A673 (cell line): ENCODE data around the gene GMDS. TPM values are rescaled to one million over a fixed set of nuclear protein-coding genes. Genes with fewer than 3 reads are reported as not detected.

Source experiments
- BruUV-seq: library from RNA; stranded (reverse); fragments of 400-500 nt; replicated peaks from 2 replicates; lab custom pipeline; 2021; lab: Mats Ljungman, UMichigan
- CTCF ChIA-PET: fragments of 300-600 bp; sonication (Branson Sonifier 250); formaldehyde crosslinking; loops from one replicate; lab custom pipeline; 2022; ENCODE audit warnings: antibody characterized with exemption; lab: Charles Lee
- POLR2A ChIA-PET: fragments of 300-600 bp; sonication (Branson Sonifier 250); formaldehyde crosslinking; loops from one replicate; lab custom pipeline; 2022; ENCODE audit warnings: antibody characterized with exemption; ENCODE audit not compliant: low non-redundant PET; lab: Charles Lee
- DNase-seq: peaks from one replicate; pipeline ENCODE4 v3.0.0-alpha.2; 2015; ENCODE audit warnings: low spot score
- H3K27ac ChIP-seq: fragments of 200-600 bp; sonication (generic); 2 replicates; pipeline ENCODE4 v1.5.1; 2016; ENCODE audit warnings: mixed run types, low read depth, mild to moderate bottlenecking, mixed read lengths, antibody characterized with exemption, low read length; ENCODE audit not compliant: poor library complexity, severe bottlenecking
- H3K27me3 ChIP-seq: fragments of 200-600 bp; sonication (generic); replicated peaks from 2 replicates; pipeline ENCODE4 v1.6.1; 2017; ENCODE audit warnings: mixed run types, low read depth, mild to moderate bottlenecking, mixed read lengths, antibody characterized with exemption, low read length; ENCODE audit not compliant: insufficient read depth, poor library complexity
- H3K36me3 ChIP-seq: fragments of 200-600 bp; sonication (generic); 2 replicates; pipeline ENCODE4 v1.6.1; 2016; ENCODE audit warnings: mixed run types, mild to moderate bottlenecking, mixed read lengths, antibody characterized with exemption, low read length; ENCODE audit not compliant: insufficient read depth, poor library complexity, severe bottlenecking
- H3K4me1 ChIP-seq: fragments of 200-600 bp; sonication (generic); 2 replicates; pipeline ENCODE4 v1.6.1; 2017; ENCODE audit warnings: mixed run types, mild to moderate bottlenecking, mixed read lengths, antibody characterized with exemption, low read length; ENCODE audit not compliant: insufficient read depth, poor library complexity, severe bottlenecking
- H3K4me3 ChIP-seq: fragments of 200-600 bp; sonication (generic); 2 replicates; pipeline ENCODE4 v1.5.1; 2016; ENCODE audit warnings: low read depth, mixed run types, mild to moderate bottlenecking, mixed read lengths, low read length; ENCODE audit not compliant: poor library complexity, severe bottlenecking
- H3K9me3 ChIP-seq: fragments of 200-600 bp; sonication (generic); 2 replicates; pipeline ENCODE4 v1.6.1; 2016; ENCODE audit warnings: mixed run types, low read depth, mild to moderate bottlenecking, mixed read lengths, antibody characterized with exemption, low read length; ENCODE audit not compliant: poor library complexity, severe bottlenecking
- CTCF ChIP-seq: fragments of 300-800, 200-600 bp; sonication (generic); conservative IDR thresholded peaks from 2 replicates; pipeline ENCODE4 v1.5.1; 2017; ENCODE audit warnings: low read depth, mild to moderate bottlenecking, antibody characterized with exemption, low read length, moderate library complexity, mixed read lengths
- EZH2 ChIP-seq: fragments of 200-600 bp; sonication (generic); IDR thresholded peaks from 2 replicates; pipeline ENCODE4 v1.6.1; 2017; ENCODE audit warnings: borderline replicate concordance, low read depth, mild to moderate bottlenecking, mixed read lengths, antibody characterized with exemption, low read length; ENCODE audit not compliant: poor library complexity, severe bottlenecking
- intact Hi-C: fragments of 100-400 bp; cut with micrococcal nuclease; formaldehyde crosslinking; loops from one replicate; pipeline ENCODE4 v1.10.0; 2022; ENCODE audit not compliant: unreplicated experiment
- total RNA-seq: library from RNA; stranded (reverse); gene quantifications from 2 replicates; pipeline ENCODE4 v1.2.3, GENCODE V29; 2021

GMDS gene
- total RNA-seq, 1 experiment from 2014 or later: 15.2 TPM

- H3K4me1 ChIP-seq: peaks cover 11% of the 10 kb centered on the region
- H3K27me3 ChIP-seq: no peaks in the 10 kb centered on the region
- CTCF ChIA-PET: no interaction called here
- no TSS peak for BruUV-seq
- no peak overlapping the region for H3K27ac ChIP-seq
- intact Hi-C loops: no loop called here
- POLR2A ChIA-PET: interaction anchor here (0.6 kb wide), 1 partner anchor 886 kb away, joined by 3 read pairs; no protein-coding TSS in a partner anchor
- no peak for DNase-seq
- no peaks in the 10 kb centered on the region for H3K9me3 ChIP-seq
- H3K4me3 ChIP-seq: no peak overlapping the region
- H3K36me3 ChIP-seq: no peaks in the 10 kb centered on the region
- TF ChIP-seq EZH2: no peak
- no peak for TF ChIP-seq CTCF
Measured at GRCh38 chr6:1657771-1658165, 587.6 kb downstream of the GMDS start.

- peak; percentile 52 for DNase-seq
- no TSS peak for BruUV-seq
- Histone ChIP-seq H3K27ac (no peak overlapping the region), H3K27me3 (no peaks in the 10 kb centered on the region), H3K36me3 (no peaks in the 10 kb centered on the region), H3K9me3 (no peaks in the 10 kb centered on the region), H3K4me1 (peaks cover 11% of the 10 kb centered on the region), H3K4me3 (no peak overlapping the region)
- TF ChIP-seq CTCF: no peak
- no peak for TF ChIP-seq EZH2
- CTCF ChIA-PET: no interaction called here
- POLR2A ChIA-PET: interaction anchor here (0.6 kb wide), 1 partner anchor 886 kb away, joined by 3 read pairs; no protein-coding TSS in a partner anchor
- intact Hi-C loops: no loop called here
Measured at GRCh38 chr6:1657116-1657770, 588.2 kb downstream of the GMDS start.

GRCh38 chr6:1654054-1654453 is 591.4 kb downstream of the GMDS start:
- Histone ChIP-seq H3K9me3 (no peaks in the 10 kb centered on the region), H3K36me3 (no peaks in the 10 kb centered on the region), H3K4me3 (no peak overlapping the region), H3K27ac (no peak overlapping the region), H3K4me1 (peaks cover 11% of the 10 kb centered on the region), H3K27me3 (no peaks in the 10 kb centered on the region)
- TF ChIP-seq CTCF: no peak
- no peak for TF ChIP-seq EZH2
- intact Hi-C loops: no loop called here
- no TSS peak for BruUV-seq
- POLR2A ChIA-PET: no interaction called here
- CTCF ChIA-PET: no interaction called here
- no peak for DNase-seq
